Mesothelial cell of epicardium (in vitro differentiated cells): ENCODE results near the gene SPATS2L. TPM values are rescaled to one million over a fixed set of nuclear protein-coding genes. Genes with fewer than 3 reads are reported as not detected.

Experiments
- DNase-seq, 2 experiments: peaks; one replicate each; pipeline ENCODE4 v3.0.0; 2021; ENCODE audit warnings: low spot score in 2 of 2; ENCODE audit not compliant: unreplicated experiment in 2 of 2
- H3K27ac Mint-ChIP-seq: 2 replicates; pipeline ENCODE4 v1.8.0; 2021; ENCODE audit warnings: mixed read lengths
- H3K27me3 Mint-ChIP-seq: 2 replicates; pipeline ENCODE4 v1.8.0; 2021; ENCODE audit warnings: low read depth, mixed read lengths
- H3K36me3 Mint-ChIP-seq: 2 replicates; pipeline ENCODE4 v1.8.0; 2021; ENCODE audit warnings: mixed read lengths
- H3K4me1 Mint-ChIP-seq: 2 replicates; pipeline ENCODE4 v1.8.0; 2021; ENCODE audit warnings: mixed read lengths
- H3K4me3 Mint-ChIP-seq: 2 replicates; pipeline ENCODE4 v1.8.0; 2021; ENCODE audit warnings: mild to moderate bottlenecking, moderate library complexity, mixed read lengths
- H3K9me3 Mint-ChIP-seq: 2 replicates; pipeline ENCODE4 v1.8.0; 2021; ENCODE audit warnings: mixed read lengths
- total RNA-seq: library from RNA; stranded (reverse); gene quantifications from 3 replicates; pipeline ENCODE4 v1.2.1, GENCODE V29; 2021
- TF ChIP-seq, protein P1 (sequence below): fragments of 200-600 bp; sonication (generic); IDR thresholded peaks from one replicate; pipeline ENCODE4 v1.5.0; 2021; ENCODE audit warnings: antibody characterized with exemption; ENCODE audit not compliant: unreplicated experiment

SPATS2L gene
- total RNA-seq, 1 donor from 2014 or later = 84.8 TPM

DNA sequence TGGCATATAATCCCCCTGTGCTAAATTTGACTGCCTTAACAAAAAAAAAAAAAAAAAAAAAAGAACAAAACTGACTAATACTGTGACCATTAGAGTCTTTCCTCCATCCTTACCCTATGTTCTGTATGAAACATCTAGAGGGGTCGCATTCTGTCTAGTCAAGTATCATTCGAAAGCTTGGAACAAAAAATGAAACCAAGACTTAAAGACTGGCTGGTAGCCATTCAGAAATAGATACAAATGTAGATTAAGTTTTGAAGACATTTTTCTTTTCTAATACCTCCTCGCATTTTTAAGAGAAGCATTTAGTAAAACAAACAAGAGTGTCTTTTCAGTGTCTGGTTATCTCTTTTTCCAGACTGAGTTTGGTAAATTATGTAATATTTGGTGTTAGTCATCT is 66.7 kb downstream of the SPATS2L start:
- Mint-ChIP-seq H3K27me3 (no peaks in the 10 kb centered on the region), H3K4me1 (peaks cover 51% of the 10 kb centered on the region), H3K36me3 (no peaks in the 10 kb centered on the region), H3K27ac (peak overlapping the region; percentile 81), H3K9me3 (no peaks in the 10 kb centered on the region), H3K4me3 (no peak overlapping the region)
- DNase-seq = no peak
- TF ChIP-seq, protein P1, sequence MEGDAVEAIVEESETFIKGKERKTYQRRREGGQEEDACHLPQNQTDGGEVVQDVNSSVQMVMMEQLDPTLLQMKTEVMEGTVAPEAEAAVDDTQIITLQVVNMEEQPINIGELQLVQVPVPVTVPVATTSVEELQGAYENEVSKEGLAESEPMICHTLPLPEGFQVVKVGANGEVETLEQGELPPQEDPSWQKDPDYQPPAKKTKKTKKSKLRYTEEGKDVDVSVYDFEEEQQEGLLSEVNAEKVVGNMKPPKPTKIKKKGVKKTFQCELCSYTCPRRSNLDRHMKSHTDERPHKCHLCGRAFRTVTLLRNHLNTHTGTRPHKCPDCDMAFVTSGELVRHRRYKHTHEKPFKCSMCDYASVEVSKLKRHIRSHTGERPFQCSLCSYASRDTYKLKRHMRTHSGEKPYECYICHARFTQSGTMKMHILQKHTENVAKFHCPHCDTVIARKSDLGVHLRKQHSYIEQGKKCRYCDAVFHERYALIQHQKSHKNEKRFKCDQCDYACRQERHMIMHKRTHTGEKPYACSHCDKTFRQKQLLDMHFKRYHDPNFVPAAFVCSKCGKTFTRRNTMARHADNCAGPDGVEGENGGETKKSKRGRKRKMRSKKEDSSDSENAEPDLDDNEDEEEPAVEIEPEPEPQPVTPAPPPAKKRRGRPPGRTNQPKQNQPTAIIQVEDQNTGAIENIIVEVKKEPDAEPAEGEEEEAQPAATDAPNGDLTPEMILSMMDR = no peak

DNA sequence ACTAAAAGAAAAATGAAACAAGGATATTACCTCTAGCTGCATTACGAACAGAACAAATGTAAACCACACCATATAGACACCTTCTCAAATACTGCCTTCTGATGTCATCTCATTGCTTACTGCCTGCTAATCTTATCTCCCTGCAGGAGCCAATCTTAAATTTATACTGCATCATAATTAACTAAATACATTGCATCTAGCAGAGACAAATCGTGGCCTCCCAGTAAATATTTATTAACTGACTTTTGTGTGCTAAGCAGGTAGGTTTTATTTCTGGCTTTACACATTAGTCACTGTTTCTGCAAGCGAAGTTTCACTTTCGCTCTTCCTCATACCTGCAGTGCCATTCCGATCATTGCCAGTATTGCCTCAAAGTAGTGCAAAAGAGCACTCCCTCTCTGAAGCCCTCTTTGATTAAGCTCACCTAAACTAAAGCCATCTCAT is 67.5 kb downstream of the SPATS2L start:
- Mint-ChIP-seq H3K9me3 (no peaks in the 10 kb centered on the region), H3K4me1 (peaks cover 56% of the 10 kb centered on the region), H3K27me3 (no peaks in the 10 kb centered on the region), H3K4me3 (no peak overlapping the region), H3K27ac (peak overlapping the region; percentile 74), H3K36me3 (no peaks in the 10 kb centered on the region)
- DNase-seq = no peak
- TF ChIP-seq, protein P1 = no peak

DNA sequence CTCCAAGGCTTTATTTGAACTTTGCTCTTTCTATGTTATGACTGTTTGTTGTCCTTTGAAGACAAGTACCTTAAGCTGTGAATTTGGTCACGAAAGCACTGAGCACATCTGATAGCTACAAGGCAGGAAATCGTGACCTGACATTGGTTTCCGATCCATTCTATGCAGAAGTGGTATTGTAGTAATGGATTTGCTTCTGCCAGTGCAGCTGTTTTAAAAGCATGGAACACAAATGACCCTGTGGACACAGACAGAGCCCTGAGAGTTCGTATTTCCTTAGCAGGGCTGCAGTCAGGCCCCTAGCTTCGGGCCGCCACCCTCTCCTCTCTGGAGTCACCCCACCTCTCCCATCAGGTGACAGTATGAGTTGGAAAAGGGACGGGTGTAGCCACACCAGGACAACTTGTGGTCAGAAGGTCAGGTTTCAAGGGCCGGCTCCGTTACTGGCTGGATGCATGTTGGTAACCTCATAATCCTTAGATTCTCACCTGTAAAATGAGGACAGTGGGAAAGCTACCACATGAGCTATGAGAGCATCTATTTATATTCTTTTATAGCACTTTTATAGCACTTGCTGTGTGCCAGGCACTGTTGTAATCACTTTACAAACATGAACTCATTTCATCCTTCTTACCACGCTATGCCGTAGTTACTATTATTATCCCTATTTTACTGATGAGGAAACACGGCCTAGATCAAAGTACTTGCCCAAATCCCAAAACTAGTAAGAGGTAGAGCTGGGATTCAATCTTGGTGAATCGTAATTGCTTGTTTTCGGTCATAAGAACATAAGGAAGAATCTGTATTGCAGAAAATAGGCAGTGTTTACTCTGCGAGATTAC is 70.2 kb downstream of the SPATS2L start:
- H3K4me3 Mint-ChIP-seq = no peak overlapping the region
- H3K36me3 Mint-ChIP-seq = no peaks in the 10 kb centered on the region
- no peaks in the 10 kb centered on the region for H3K9me3 Mint-ChIP-seq
- H3K27me3 Mint-ChIP-seq = no peaks in the 10 kb centered on the region
- H3K4me1 Mint-ChIP-seq = peaks cover 77% of the 10 kb centered on the region
- TF ChIP-seq, protein P1 = no peak
- no peak for DNase-seq
- H3K27ac Mint-ChIP-seq = peak overlapping the region; percentile 89

DNA sequence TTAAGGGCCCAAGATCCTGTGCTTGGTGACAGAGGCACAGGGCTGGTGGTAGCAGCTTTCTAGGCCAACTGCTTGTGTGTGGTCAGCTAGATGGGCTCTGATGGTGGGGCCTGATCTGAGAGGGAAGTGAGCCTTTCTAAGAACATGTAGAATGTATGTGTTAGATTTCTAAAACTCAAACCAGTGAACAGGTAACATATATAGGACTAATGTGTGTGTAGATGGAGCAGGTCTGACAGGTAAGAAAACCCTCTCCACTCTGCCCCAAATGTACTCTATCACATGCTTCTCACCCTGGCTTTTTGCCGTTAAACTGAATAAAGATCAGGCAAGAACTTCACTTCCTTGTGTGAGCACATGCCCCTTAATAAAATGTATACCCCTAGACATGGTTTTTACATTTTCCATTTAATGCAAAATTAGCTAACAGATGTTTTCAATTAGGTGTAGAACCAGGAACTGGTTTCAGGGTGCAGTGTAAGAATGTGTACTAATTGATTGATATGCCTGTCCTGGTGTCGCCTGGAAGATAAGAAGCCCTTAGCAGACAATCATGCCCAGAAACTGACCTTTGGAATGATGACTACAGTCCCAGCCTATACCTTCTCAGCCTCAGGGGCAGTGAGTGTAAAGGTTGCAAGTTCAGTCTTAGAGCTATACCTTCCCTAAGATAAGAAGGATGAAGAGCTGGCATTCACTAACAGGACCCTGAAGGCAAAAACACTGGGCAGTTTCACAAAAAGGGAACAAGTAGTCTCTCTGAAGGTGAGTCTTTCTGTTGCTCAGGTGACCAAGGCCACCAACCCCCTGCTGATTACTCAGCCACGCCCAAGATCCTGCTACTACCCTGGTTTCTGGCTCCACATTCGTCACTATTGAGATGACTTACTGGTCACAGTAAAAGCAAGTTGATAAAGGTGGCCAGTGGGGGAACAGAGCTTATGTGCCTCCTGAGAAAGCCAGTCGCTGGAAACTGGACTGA is 71.2 kb downstream of the SPATS2L start:
- no peak for DNase-seq
- Mint-ChIP-seq H3K4me1 (peaks cover 84% of the 10 kb centered on the region), H3K4me3 (peak overlapping the region; percentile 13), H3K27ac (peak overlapping the region; percentile 89), H3K27me3 (no peaks in the 10 kb centered on the region), H3K36me3 (no peaks in the 10 kb centered on the region), H3K9me3 (no peaks in the 10 kb centered on the region)
- TF ChIP-seq, protein P1 = no peak

DNA sequence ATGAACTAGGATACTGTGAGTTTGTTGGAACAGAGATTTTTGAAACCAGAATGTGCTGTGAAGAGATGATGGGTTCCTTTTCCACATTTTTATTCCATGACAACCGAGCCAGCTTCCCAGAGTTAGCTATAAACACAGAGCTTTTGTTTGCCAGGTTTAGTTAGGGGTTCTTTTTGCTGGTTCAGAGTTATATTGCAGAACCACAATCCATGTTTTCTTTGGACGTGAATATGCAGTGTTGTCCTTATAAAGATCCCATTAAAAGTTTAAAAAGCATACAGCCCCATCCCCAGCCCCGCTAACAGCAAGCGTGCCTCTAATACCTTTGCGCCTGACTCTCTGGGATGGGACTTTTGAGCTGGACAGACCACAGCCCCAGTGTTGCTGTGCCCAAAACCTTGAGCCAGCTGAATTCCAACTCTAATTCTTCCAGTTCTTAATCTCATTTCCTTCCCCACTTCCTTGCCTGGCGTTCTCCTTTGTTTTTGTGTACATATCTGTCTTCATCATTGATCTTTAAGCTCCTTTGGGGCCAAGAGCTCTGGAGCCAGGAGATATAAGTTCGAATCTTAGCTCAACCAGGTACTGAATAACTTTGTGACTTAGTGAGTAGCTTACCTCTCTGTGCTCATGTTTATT is 72.3 kb downstream of the SPATS2L start:
- Mint-ChIP-seq H3K36me3 (no peaks in the 10 kb centered on the region), H3K9me3 (no peaks in the 10 kb centered on the region), H3K4me3 (peak overlapping the region; percentile 1), H3K4me1 (peaks cover 85% of the 10 kb centered on the region), H3K27ac (peak overlapping the region; percentile 89), H3K27me3 (no peaks in the 10 kb centered on the region)
- TF ChIP-seq, protein P1 = no peak
- DNase-seq = no peak
